ENCODE results near the gene HSPBAP1.
A peak's percentile ranks its signal among the peaks of the same experiment; 100 is the strongest.

The HSPBAP1 gene

DNA sequence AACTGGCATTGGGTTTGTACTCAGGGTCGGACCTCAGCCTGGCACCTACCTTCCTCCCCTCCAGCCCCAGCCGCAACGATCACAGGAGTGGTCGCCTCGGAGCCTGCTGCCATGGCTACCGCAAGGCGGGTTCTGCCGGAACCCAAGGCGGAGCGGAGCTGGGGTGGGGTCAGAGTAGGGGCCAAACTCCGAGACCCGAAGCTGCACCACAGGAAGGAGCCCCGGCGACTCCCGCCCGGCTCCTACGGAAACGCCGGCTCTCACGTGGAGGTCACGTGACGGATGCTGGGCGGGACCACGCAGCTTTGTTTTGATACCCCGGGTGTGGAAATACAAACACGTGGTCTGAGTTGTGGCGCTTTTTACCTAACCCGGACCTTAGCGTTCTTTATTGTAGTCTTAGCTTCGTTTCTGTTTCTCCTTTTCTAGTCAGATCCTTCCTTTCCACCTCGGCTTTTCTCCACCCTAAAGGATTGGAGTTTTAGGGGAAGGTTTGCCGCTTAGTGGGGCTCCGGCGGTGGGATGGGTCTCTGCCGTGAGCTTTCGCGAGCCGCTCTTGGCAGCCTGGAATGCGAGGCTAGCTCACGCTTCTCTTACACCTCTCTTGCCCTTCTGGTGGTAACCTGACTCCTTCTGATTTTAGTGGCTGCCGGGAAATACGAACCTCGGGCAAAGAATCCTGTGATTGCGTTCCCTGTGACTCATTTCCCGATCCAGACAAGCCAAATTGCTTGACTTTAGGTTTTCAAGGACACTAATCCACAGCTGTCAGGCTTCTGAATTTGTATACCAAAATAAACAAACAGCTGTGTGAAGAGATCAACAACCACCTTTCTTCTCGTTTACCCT is at the start of gene HSPBAP1:
HSPBAP1 (minus strand) TSS at position 264 of the 849 bp plus-strand sequence; CDS start at position 113, 151 bp downstream.
- TF ChIP-seq CTCF (IDR thresholded peaks at IDR 0.05; ENCODE audit: low read depth, low read length) = no peak

GRCh38 chr3:122835590-122835989 is 42.0 kb upstream of the HSPBAP1 start:
- no peak for TF ChIP-seq CTCF (IDR thresholded peaks at IDR 0.05; ENCODE audit: low read depth, low read length)
- H3K4me3 ChIP-seq (ENCODE audit: low read depth, low read length) = no peak overlapping the region

More for the DNA sequence above, at the start of gene HSPBAP1:
- peak within 1 kb of the TSS; percentile 79 for H3K4me3 ChIP-seq (ENCODE audit: low read depth, low read length)

- H3K4me3 ChIP-seq (ENCODE audit: low read depth, low read length) = no peak overlapping the region
Measured at GRCh38 chr3:122828281-122828680, 34.6 kb upstream of the HSPBAP1 start.

GRCh38 chr3:122826278-122826677 is 32.6 kb upstream of the HSPBAP1 start:
- H3K4me3 ChIP-seq (ENCODE audit: low read depth, low read length) = no peak overlapping the region
- TF ChIP-seq CTCF (IDR thresholded peaks at IDR 0.05; ENCODE audit: low read depth, low read length) = no peak

More at GRCh38 chr3:122828281-122828680, 34.6 kb upstream of the HSPBAP1 start:
- TF ChIP-seq CTCF (IDR thresholded peaks at IDR 0.05; ENCODE audit: low read depth, low read length) = no peak

GRCh38 chr3:122825460-122825859 is 31.8 kb upstream of the HSPBAP1 start:
- no peak overlapping the region for H3K4me3 ChIP-seq (ENCODE audit: low read depth, low read length)
- TF ChIP-seq CTCF (IDR thresholded peaks at IDR 0.05; ENCODE audit: low read depth, low read length) = no peak

GRCh38 chr3:122824465-122825381 is 31.1 kb upstream of the HSPBAP1 start:
- no peak for TF ChIP-seq CTCF (IDR thresholded peaks at IDR 0.05; ENCODE audit: low read depth, low read length)
- H3K4me3 ChIP-seq (ENCODE audit: low read depth, low read length) = no peak overlapping the region

Data from WI38 (cell line).